Esophagus squamous epithelium (tissue), 5 donors: ENCODE measurements around the gene GXYLT2. TPM values are rescaled to one million over a fixed set of nuclear protein-coding genes. Genes with fewer than 3 reads are reported as not detected.

Experiments used
- DNase-seq: peaks from one replicate; lab custom pipeline; 2025; lab: John Stamatoyannopoulos, UW
- H3K27ac ChIP-seq, 4 donors: fragments of 200-600 bp; sonication (generic); one replicate each; pipeline ENCODE4 v1.5.1; 2016 to 2019; ENCODE audit warnings: mild to moderate bottlenecking in 1 of 4
- H3K27me3 ChIP-seq, 4 donors: fragments of 200-600 bp; sonication (generic); 1 replicate in 3 of 4; 2 replicates in 1 of 4; pipeline versions ENCODE4 v1.5.1 to v1.6.0; 2017 to 2021; ENCODE audit warnings: antibody characterized with exemption in 1 of 4
- H3K36me3 ChIP-seq, 3 donors: fragments of 200-600 bp; sonication (generic); one replicate each; pipeline ENCODE4 v1.5.1; 2016 to 2019
- H3K4me1 ChIP-seq, 3 donors: fragments of 200-600 bp; sonication (generic); one replicate each; pipeline ENCODE4 v1.5.1; 2017 to 2019
- H3K4me3 ChIP-seq, 4 donors: fragments of 200-600 bp; sonication (generic); 1 replicate in 3 of 4; 2 replicates in 1 of 4; pipeline ENCODE4 v1.5.1; 2016 to 2019; ENCODE audit warnings: mild to moderate bottlenecking in 2 of 4, moderate library complexity in 1 of 4
- H3K9me3 ChIP-seq, 3 donors: fragments of 200-600 bp; sonication (generic); one replicate each; pipeline ENCODE4 v1.5.1; 2016 to 2019
- CTCF ChIP-seq, 6 experiments: fragments of 450-650 bp in 4 of 6; fragments of 200-600 bp in 2 of 6; sonication (generic) in 2 of 6; IDR thresholded peaks; one replicate each; pipeline ENCODE4 v1.5.1; 2016 to 2019; ENCODE audit warnings: antibody characterized with exemption in 6 of 6, mild to moderate bottlenecking in 4 of 6, moderate library complexity in 4 of 6
- POLR2A ChIP-seq, 4 donors: fragments of 450-650 bp; IDR thresholded peaks; one replicate each; pipeline ENCODE4 v1.6.1; 2017; ENCODE audit warnings: antibody characterized with exemption in 4 of 4, mild to moderate bottlenecking in 4 of 4, moderate library complexity in 3 of 4
- WGBS, 2 donors: methylation state at CpG; one replicate each; pipeline ENCODE4 v1.1.5; 2018; 5-methylcytosine and 5-hydroxymethylcytosine counted together
- intact Hi-C: fragments of 100-400 bp; cut with DNase I; formaldehyde crosslinking; loops from one replicate; pipeline ENCODE4 v1.15.0; 2022
- total RNA-seq, 4 donors: library from RNA; depleted of rRNA; stranded (reverse); fragments of >200 nt; gene quantifications; one replicate each; pipeline ENCODE4 v1.1.0, GENCODE V29; 2016
- donor health status: DM: yes; HTN: yes; CAD: no.

The GXYLT2 gene
- total RNA-seq, 4 donors from 2014 or later, result 2.0 to 18.1 (median 3.1) TPM; not detected in 1

GRCh38 chr3:72944696-72945095 lies 56.9 kb downstream of the GXYLT2 start:
- H3K27me3 ChIP-seq, result no peaks in the 10 kb centered on the region
- intact Hi-C loops, result loop anchor here (10.0 kb wide), 1 partner anchor 110 kb away; no protein-coding TSS in a partner anchor
- no peak overlapping the region for H3K4me3 ChIP-seq
- no peak overlapping the region for H3K27ac ChIP-seq
- TF ChIP-seq CTCF (IDR thresholded peaks at IDR 0.05) (no peak), POLR2A (IDR thresholded peaks at IDR 0.05) (no peak)
- DNase-seq, result no peak
- WGBS, 2 donors, result 89 to 100% methylated on average over 2 to 7 of the region's 7 CpGs
- H3K9me3 ChIP-seq, result no peaks in the 10 kb centered on the region
- H3K36me3 ChIP-seq, result no peaks in the 10 kb centered on the region
- no peaks in the 10 kb centered on the region for H3K4me1 ChIP-seq

GRCh38 chr3:72947715-72948490 lies 60.1 kb downstream of the GXYLT2 start:
- Histone ChIP-seq H3K27me3 (no peaks in the 10 kb centered on the region), H3K4me3 (no peak overlapping the region), H3K36me3 (no peaks in the 10 kb centered on the region), H3K4me1 (no peaks in the 10 kb centered on the region), H3K27ac (no peak overlapping the region), H3K9me3 (no peaks in the 10 kb centered on the region)
- 70 to 77% methylated on average over 8 of the region's 8 CpGs for WGBS, 2 donors
- TF ChIP-seq CTCF (IDR thresholded peaks at IDR 0.05) (no peak), POLR2A (IDR thresholded peaks at IDR 0.05) (no peak)
- no peak for DNase-seq
- intact Hi-C loops, result loop anchor here (10.0 kb wide), 1 partner anchor 107 kb away; no protein-coding TSS in a partner anchor

- Histone ChIP-seq H3K4me1 (no peaks in the 10 kb centered on the region), H3K9me3 (no peaks in the 10 kb centered on the region), H3K4me3 (no peak overlapping the region), H3K27me3 (no peaks in the 10 kb centered on the region), H3K36me3 (no peaks in the 10 kb centered on the region), H3K27ac (no peak overlapping the region)
- intact Hi-C loops, result loop anchor here (10.0 kb wide), 1 partner anchor 106 kb away; no protein-coding TSS in a partner anchor
- TF ChIP-seq CTCF (IDR thresholded peaks at IDR 0.05), result no peak
- TF ChIP-seq POLR2A (IDR thresholded peaks at IDR 0.05), result no peak
- WGBS, 2 donors, result 83 to 94% methylated on average over 4 of the region's 4 CpGs
- DNase-seq, result no peak
These were observed 61.2 kb downstream of the GXYLT2 start for GRCh38 chr3:72949016-72949415.

GRCh38 chr3:72950372-72950771 lies 62.5 kb downstream of the GXYLT2 start:
- no peaks in the 10 kb centered on the region for H3K36me3 ChIP-seq
- no peaks in the 10 kb centered on the region for H3K9me3 ChIP-seq
- H3K4me3 ChIP-seq, result no peak overlapping the region
- TF ChIP-seq POLR2A (IDR thresholded peaks at IDR 0.05), result no peak
- WGBS, 2 donors, result 96 to 97% methylated on average over 8 of the region's 8 CpGs
- intact Hi-C loops, result no loop called here
- no peaks in the 10 kb centered on the region for H3K4me1 ChIP-seq
- DNase-seq, result no peak
- no peak overlapping the region for H3K27ac ChIP-seq
- no peaks in the 10 kb centered on the region for H3K27me3 ChIP-seq

- TF ChIP-seq POLR2A (IDR thresholded peaks at IDR 0.05) (no peak), CTCF (IDR thresholded peaks at IDR 0.05) (no peak)
- Histone ChIP-seq H3K4me3 (no peak overlapping the region), H3K4me1 (no peaks in the 10 kb centered on the region), H3K27me3 (no peaks in the 10 kb centered on the region), H3K36me3 (no peaks in the 10 kb centered on the region), H3K9me3 (no peaks in the 10 kb centered on the region), H3K27ac (no peak overlapping the region)
- DNase-seq, result no peak
- WGBS, 2 donors, result 70 to 72% methylated on average over 4 of the region's 4 CpGs
- intact Hi-C loops, result no loop called here
These were observed 63.0 kb downstream of the GXYLT2 start for GRCh38 chr3:72950801-72951200.
